ENCODE data around the gene GPC3.
A peak's percentile ranks its signal among the peaks of the same experiment; 100 is the strongest.

GPC3 gene

GRCh38 chrX:133985967-133986683, 731 bp upstream of the GPC3 start:
- H3K36me3 Mint-ChIP-seq (ENCODE audit: low read depth): no peaks in the 10 kb centered on the region
- H3K4me3 Mint-ChIP-seq: peak overlapping the region; percentile 67
- no peak overlapping the region for H3K27ac Mint-ChIP-seq
- no peaks in the 10 kb centered on the region for H3K9me3 Mint-ChIP-seq
- H3K4me1 Mint-ChIP-seq (ENCODE audit: low read depth): no peaks in the 10 kb centered on the region
- H3K27me3 Mint-ChIP-seq: peaks cover 33% of the 10 kb centered on the region

GRCh38 chrX:133984857-133985163, 584 bp downstream of the GPC3 start:
- Mint-ChIP-seq H3K27ac (no peak overlapping the region), H3K36me3 (ENCODE audit: low read depth) (no peaks in the 10 kb centered on the region), H3K4me1 (ENCODE audit: low read depth) (no peaks in the 10 kb centered on the region), H3K9me3 (no peaks in the 10 kb centered on the region), H3K4me3 (no peak overlapping the region), H3K27me3 (peaks cover 33% of the 10 kb centered on the region)

GRCh38 chrX:133983974-133984845, 1.2 kb downstream of the GPC3 start:
- Mint-ChIP-seq H3K4me1 (ENCODE audit: low read depth) (no peaks in the 10 kb centered on the region), H3K27me3 (peaks cover 33% of the 10 kb centered on the region), H3K27ac (no peak overlapping the region), H3K4me3 (no peak overlapping the region), H3K36me3 (ENCODE audit: low read depth) (no peaks in the 10 kb centered on the region), H3K9me3 (no peaks in the 10 kb centered on the region)

- Mint-ChIP-seq H3K9me3 (no peaks in the 10 kb centered on the region), H3K27ac (no peak overlapping the region), H3K4me3 (no peak overlapping the region), H3K27me3 (peaks cover 33% of the 10 kb centered on the region), H3K36me3 (ENCODE audit: low read depth) (no peaks in the 10 kb centered on the region), H3K4me1 (ENCODE audit: low read depth) (no peaks in the 10 kb centered on the region)
These were observed 2.0 kb downstream of the GPC3 start for GRCh38 chrX:133983256-133983973.

- H3K27me3 Mint-ChIP-seq: peaks cover 24% of the 10 kb centered on the region
- H3K4me3 Mint-ChIP-seq: no peak overlapping the region
- H3K27ac Mint-ChIP-seq: no peak overlapping the region
- no peaks in the 10 kb centered on the region for H3K4me1 Mint-ChIP-seq (ENCODE audit: low read depth)
- H3K36me3 Mint-ChIP-seq (ENCODE audit: low read depth): no peaks in the 10 kb centered on the region
- H3K9me3 Mint-ChIP-seq: no peaks in the 10 kb centered on the region
These were observed 3.5 kb downstream of the GPC3 start for GRCh38 chrX:133981924-133982323.

- Mint-ChIP-seq H3K9me3 (no peaks in the 10 kb centered on the region), H3K36me3 (ENCODE audit: low read depth) (no peaks in the 10 kb centered on the region), H3K27ac (no peak overlapping the region), H3K4me3 (no peak overlapping the region), H3K4me1 (ENCODE audit: low read depth) (no peaks in the 10 kb centered on the region), H3K27me3 (peaks cover 23% of the 10 kb centered on the region)
These were observed 4.4 kb downstream of the GPC3 start for GRCh38 chrX:133980832-133981588.

GRCh38 chrX:133980406-133980805, 5.0 kb downstream of the GPC3 start:
- no peaks in the 10 kb centered on the region for H3K9me3 Mint-ChIP-seq
- H3K27me3 Mint-ChIP-seq: peaks cover 23% of the 10 kb centered on the region
- no peak overlapping the region for H3K27ac Mint-ChIP-seq
- H3K4me3 Mint-ChIP-seq: no peak overlapping the region
- no peaks in the 10 kb centered on the region for H3K36me3 Mint-ChIP-seq (ENCODE audit: low read depth)
- H3K4me1 Mint-ChIP-seq (ENCODE audit: low read depth): no peaks in the 10 kb centered on the region

- Mint-ChIP-seq H3K4me3 (no peak overlapping the region), H3K27ac (no peak overlapping the region), H3K27me3 (peaks cover 23% of the 10 kb centered on the region), H3K9me3 (no peaks in the 10 kb centered on the region), H3K4me1 (ENCODE audit: low read depth) (no peaks in the 10 kb centered on the region), H3K36me3 (ENCODE audit: low read depth) (no peaks in the 10 kb centered on the region)
These were observed 5.7 kb downstream of the GPC3 start for GRCh38 chrX:133979641-133980230.

- Mint-ChIP-seq H3K4me3 (no peak overlapping the region), H3K27ac (no peak overlapping the region), H3K36me3 (ENCODE audit: low read depth) (no peaks in the 10 kb centered on the region), H3K4me1 (ENCODE audit: low read depth) (no peaks in the 10 kb centered on the region), H3K27me3 (no peaks in the 10 kb centered on the region), H3K9me3 (no peaks in the 10 kb centered on the region)
These were observed 11.7 kb downstream of the GPC3 start for GRCh38 chrX:133973704-133974103.

GRCh38 chrX:133972916-133973315, 12.5 kb downstream of the GPC3 start:
- H3K9me3 Mint-ChIP-seq: no peaks in the 10 kb centered on the region
- H3K4me3 Mint-ChIP-seq: no peak overlapping the region
- H3K27ac Mint-ChIP-seq: no peak overlapping the region
- H3K4me1 Mint-ChIP-seq (ENCODE audit: low read depth): no peaks in the 10 kb centered on the region
- H3K36me3 Mint-ChIP-seq (ENCODE audit: low read depth): no peaks in the 10 kb centered on the region
- no peaks in the 10 kb centered on the region for H3K27me3 Mint-ChIP-seq

- H3K9me3 Mint-ChIP-seq: no peaks in the 10 kb centered on the region
- no peaks in the 10 kb centered on the region for H3K27me3 Mint-ChIP-seq
- H3K36me3 Mint-ChIP-seq (ENCODE audit: low read depth): no peaks in the 10 kb centered on the region
- no peak overlapping the region for H3K27ac Mint-ChIP-seq
- H3K4me1 Mint-ChIP-seq (ENCODE audit: low read depth): no peaks in the 10 kb centered on the region
- H3K4me3 Mint-ChIP-seq: no peak overlapping the region
These were observed 13.8 kb downstream of the GPC3 start for GRCh38 chrX:133971586-133971985.

- no peaks in the 10 kb centered on the region for H3K9me3 Mint-ChIP-seq
- peaks cover 7% of the 10 kb centered on the region for H3K4me1 Mint-ChIP-seq (ENCODE audit: low read depth)
- no peak overlapping the region for H3K4me3 Mint-ChIP-seq
- H3K27me3 Mint-ChIP-seq: no peaks in the 10 kb centered on the region
- no peak overlapping the region for H3K27ac Mint-ChIP-seq
- H3K36me3 Mint-ChIP-seq (ENCODE audit: low read depth): no peaks in the 10 kb centered on the region
These were observed 15.3 kb downstream of the GPC3 start for GRCh38 chrX:133970076-133970475.

GRCh38 chrX:133969191-133969590, 16.2 kb downstream of the GPC3 start:
- H3K9me3 Mint-ChIP-seq: no peaks in the 10 kb centered on the region
- no peaks in the 10 kb centered on the region for H3K36me3 Mint-ChIP-seq (ENCODE audit: low read depth)
- H3K4me1 Mint-ChIP-seq (ENCODE audit: low read depth): peaks cover 11% of the 10 kb centered on the region
- no peak overlapping the region for H3K4me3 Mint-ChIP-seq
- no peak overlapping the region for H3K27ac Mint-ChIP-seq
- H3K27me3 Mint-ChIP-seq: no peaks in the 10 kb centered on the region

- Mint-ChIP-seq H3K36me3 (ENCODE audit: low read depth) (no peaks in the 10 kb centered on the region), H3K27me3 (no peaks in the 10 kb centered on the region), H3K9me3 (no peaks in the 10 kb centered on the region), H3K4me3 (no peak overlapping the region), H3K27ac (no peak overlapping the region), H3K4me1 (ENCODE audit: low read depth) (peaks cover 11% of the 10 kb centered on the region)
These were observed 17.3 kb downstream of the GPC3 start for GRCh38 chrX:133968109-133968508.

Measured in stimulated activated naive CD8-positive, alpha-beta T cell treated with anti-CD3 and anti-CD28 coated beads, Interleukin-15, Interleukin-2, amounts not matched to agents 100 ng/mL and 50 ng/mL, for 24 hours (primary cell).